Stimulated activated CD4-positive, alpha-beta T cell treated with anti-CD3 and anti-CD28 coated beads, Interleukin-4, amount 100 ng/mL, for 48 hours (primary cell): ENCODE measurements around the gene DPH6.
"Not testable (repeated sequence)": the region's sequence is repeated elsewhere in the genome, so short reads cannot be mapped to it uniquely, and the experiment has no call there.

ENCODE experiments used
- DNase-seq, 2 donors: peaks; one replicate each; pipeline ENCODE4 v3.0.0-alpha.2; 2020; ENCODE audit warnings: low read depth in 2 of 2

Gene DPH6

GRCh38 chr15:35330048-35330695, 215.8 kb downstream of the DPH6 start:
- no peak for DNase-seq

GRCh38 chr15:35329521-35329961, 216.4 kb downstream of the DPH6 start:
- no peak for DNase-seq

GRCh38 chr15:35328836-35329235, 217.1 kb downstream of the DPH6 start:
- not testable (repeated sequence) for DNase-seq

GRCh38 chr15:35327789-35328188, 218.2 kb downstream of the DPH6 start:
- DNase-seq = no peak

- DNase-seq = no peak
Measured at GRCh38 chr15:35325374-35325941, 220.5 kb downstream of the DPH6 start.

- DNase-seq = no peak
Measured at GRCh38 chr15:35323141-35323540, 222.8 kb downstream of the DPH6 start.

- DNase-seq = no peak
Measured at GRCh38 chr15:35321926-35322325, 224.0 kb downstream of the DPH6 start.

GRCh38 chr15:35320911-35321310, 225.1 kb downstream of the DPH6 start:
- DNase-seq = no peak
